ENCODE results near the gene WNK1.

The WNK1 gene

DNA sequence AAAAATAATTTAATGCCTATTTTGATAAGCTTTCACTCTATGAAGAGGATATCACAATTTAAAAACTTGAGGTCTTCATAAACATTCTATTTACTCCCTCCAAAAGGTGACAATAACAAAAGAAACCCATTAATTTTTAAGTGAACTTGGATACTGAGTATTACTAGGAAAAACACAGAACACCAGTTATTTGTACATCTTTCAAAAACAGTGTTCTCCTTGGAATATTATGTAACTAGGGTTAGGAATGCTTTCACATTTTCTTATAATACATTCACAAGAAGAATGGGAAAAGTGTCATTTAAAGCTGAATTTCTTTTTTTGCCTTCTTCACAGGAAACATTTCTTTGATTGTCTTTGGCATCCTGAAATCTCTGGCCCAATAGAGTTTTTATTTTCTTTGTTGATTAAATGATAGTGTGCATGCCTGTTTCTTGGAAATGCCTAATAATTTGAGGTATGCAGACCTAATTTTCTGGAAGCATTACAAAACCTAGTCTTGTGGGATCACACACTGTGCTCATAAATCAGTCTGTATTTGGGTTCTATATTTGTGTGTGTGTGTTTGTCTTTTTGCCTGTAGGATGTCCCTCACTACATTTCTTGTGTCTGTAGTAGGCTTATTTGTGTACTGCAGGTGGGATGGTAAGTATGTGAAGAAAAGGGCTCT is 76.5 kb downstream of the WNK1 start:
- DNase-seq (ENCODE audit: extremely low spot score) = no peak
- POLR2A ChIA-PET = no interaction called here
- TF ChIP-seq, protein P1, sequence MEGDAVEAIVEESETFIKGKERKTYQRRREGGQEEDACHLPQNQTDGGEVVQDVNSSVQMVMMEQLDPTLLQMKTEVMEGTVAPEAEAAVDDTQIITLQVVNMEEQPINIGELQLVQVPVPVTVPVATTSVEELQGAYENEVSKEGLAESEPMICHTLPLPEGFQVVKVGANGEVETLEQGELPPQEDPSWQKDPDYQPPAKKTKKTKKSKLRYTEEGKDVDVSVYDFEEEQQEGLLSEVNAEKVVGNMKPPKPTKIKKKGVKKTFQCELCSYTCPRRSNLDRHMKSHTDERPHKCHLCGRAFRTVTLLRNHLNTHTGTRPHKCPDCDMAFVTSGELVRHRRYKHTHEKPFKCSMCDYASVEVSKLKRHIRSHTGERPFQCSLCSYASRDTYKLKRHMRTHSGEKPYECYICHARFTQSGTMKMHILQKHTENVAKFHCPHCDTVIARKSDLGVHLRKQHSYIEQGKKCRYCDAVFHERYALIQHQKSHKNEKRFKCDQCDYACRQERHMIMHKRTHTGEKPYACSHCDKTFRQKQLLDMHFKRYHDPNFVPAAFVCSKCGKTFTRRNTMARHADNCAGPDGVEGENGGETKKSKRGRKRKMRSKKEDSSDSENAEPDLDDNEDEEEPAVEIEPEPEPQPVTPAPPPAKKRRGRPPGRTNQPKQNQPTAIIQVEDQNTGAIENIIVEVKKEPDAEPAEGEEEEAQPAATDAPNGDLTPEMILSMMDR (IDR thresholded peaks at IDR 0.05; ENCODE audit: control extremely low read depth, extremely low read depth, low read depth, missing control alignments) = no peak
- CTCF ChIA-PET = interaction anchor here (1.3 to 2.6 kb wide), 2 partner anchors 13 to 77 kb away, joined by 3 to 10 read pairs; no protein-coding TSS in a partner anchor

DNA sequence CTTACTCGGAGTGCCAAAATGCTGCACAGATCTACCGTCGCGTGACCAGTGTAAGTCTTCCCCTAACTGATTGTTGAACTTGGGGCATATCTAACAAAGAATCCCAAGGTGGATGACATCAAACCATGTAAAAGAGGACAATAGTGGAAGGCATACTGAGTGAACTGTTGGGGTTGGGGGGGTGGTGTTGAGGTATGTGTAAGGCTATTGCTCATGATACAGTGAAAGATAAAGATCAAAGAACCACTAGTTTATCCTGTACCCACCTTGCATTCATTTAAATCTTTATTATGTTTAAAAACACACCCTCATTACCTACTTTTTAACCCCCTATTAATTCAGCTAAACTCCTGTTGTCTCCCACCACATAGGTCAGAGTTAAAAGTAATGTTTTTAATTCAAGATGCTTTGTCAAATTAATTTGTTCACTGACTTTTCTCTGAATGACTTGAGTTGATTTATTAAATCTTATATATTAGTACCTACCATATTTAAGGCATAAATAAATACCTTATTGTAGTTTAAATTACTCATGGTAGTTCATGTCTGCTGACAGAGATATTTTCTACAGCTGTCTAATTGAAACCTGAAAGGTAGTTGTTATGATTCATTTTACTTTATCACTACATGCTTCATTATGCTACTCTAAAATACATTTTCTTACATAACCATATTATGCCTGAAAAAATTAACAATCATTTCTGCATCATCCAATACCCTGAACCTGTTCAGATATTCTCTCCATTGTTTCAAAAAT is 77.9 kb downstream of the WNK1 start:
- no peak for DNase-seq (ENCODE audit: extremely low spot score)
- TF ChIP-seq, protein P1 (IDR thresholded peaks at IDR 0.05; ENCODE audit: control extremely low read depth, extremely low read depth, low read depth, missing control alignments) = no peak
- ChIA-PET CTCF (interaction anchor here (1.3 to 2.6 kb wide), 2 partner anchors 14 to 75 kb away, joined by 3 to 10 read pairs; no protein-coding TSS in a partner anchor), POLR2A (no interaction called here)

DNA sequence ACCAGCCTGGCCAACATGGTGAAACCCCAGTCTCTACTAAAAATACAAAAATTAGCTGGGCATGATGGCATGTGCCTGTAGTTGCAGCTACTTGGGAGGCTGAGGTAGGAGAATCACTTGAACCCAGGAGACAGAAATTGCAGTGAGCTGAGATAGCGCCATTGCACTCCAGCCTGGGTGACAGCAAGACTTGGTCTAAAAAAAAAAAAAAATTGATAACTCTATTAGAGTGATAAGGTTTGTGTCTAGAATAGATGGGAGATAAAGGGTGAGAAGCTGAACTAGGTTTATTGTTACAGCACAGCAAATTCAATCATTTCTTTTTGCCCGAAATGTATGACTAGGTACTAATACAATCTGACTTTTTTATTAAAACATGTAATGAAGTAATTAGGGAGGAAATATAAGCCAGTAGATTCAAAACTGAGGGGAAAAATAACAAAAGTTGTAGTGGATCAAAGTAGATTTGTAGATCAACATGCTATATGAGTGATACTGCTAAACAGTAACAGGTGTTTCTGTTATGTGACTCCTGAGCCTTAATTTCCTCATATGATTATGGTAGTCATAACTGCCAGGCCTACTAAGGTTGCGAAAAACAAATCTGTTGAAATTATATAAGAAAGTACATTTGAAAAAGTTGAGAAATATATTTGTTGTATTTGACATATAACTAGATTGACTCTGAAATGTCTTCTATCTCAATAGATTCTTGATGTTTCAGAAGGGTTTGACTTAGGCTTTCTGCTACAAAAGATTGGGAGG is 83.6 kb downstream of the WNK1 start:
- ChIA-PET POLR2A (no interaction called here), CTCF (interaction anchor here (1.4 kb wide), 1 partner anchor 10 kb away, joined by 4 read pairs; no protein-coding TSS in a partner anchor)
- no peak for DNase-seq (ENCODE audit: extremely low spot score)
- TF ChIP-seq, protein P1 (IDR thresholded peaks at IDR 0.05; ENCODE audit: control extremely low read depth, extremely low read depth, low read depth, missing control alignments) = no peak

DNA sequence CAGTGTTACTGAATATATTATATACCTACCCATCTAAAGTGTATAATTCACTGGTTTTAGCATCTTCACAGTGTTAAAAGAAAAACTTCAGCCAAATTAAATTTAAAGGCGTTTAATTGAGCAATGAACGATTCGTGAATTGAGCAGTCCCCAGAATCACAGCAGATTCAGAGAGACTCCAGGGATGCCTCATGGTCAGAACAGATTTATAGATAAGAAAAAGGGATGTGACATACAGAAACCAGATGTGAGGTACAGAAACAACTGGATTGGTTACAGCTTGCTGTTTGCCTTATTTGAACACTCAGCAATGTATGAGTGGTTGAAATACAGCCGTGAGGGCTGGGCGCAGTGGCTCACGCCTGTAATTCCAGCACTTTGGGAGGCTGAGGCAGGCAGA is 84.6 kb downstream of the WNK1 start:
- ChIA-PET CTCF (no interaction called here), POLR2A (no interaction called here)
- DNase-seq (ENCODE audit: extremely low spot score) = no peak
- TF ChIP-seq, protein P1 (IDR thresholded peaks at IDR 0.05; ENCODE audit: control extremely low read depth, extremely low read depth, low read depth, missing control alignments) = no peak

DNA sequence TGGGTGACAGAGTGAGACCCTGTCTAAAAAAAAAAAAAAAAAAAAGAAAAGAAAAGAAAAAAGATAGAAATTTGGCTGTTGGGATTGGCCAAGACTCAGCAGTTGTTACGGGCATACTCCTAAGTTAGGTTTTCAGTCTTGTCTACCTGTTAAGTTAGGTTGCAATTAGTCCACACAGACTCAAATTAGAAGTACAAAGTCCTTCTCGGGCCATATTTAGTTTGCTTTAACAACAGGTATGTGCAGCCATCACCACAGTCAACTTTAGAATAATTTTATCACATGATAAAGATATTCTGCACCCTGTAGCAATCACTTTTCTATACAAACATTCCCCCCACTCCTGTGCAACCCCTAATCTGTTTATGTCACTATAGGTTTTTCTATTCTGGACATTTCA is 85.2 kb downstream of the WNK1 start:
- ChIA-PET CTCF (no interaction called here), POLR2A (no interaction called here)
- TF ChIP-seq, protein P1 (IDR thresholded peaks at IDR 0.05; ENCODE audit: control extremely low read depth, extremely low read depth, low read depth, missing control alignments) = no peak
- DNase-seq (ENCODE audit: extremely low spot score) = no peak

DNA sequence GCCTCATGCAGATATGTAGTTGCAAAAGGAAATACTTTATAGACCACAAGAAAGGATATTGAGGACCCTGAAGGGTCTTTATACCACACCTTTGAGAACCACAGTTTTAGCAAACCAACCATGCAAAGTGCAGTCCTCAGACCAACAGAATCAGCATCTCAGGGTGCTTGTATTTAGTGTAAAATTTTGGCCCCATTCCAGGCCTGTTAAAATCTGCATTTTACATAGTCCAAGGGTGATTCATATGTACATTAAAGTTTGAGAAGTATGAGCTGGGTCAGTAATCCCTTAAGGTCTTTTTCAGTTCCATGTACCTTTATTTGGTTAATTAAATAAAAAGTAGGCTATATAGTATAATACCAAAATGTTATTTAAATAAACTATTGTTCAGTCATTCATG is 91.2 kb downstream of the WNK1 start:
- no peak for DNase-seq (ENCODE audit: extremely low spot score)
- ChIA-PET CTCF (no interaction called here), POLR2A (no interaction called here)
- TF ChIP-seq, protein P1 (IDR thresholded peaks at IDR 0.05; ENCODE audit: control extremely low read depth, extremely low read depth, low read depth, missing control alignments) = no peak
